ENCODE data around the gene PIR. TPM values are rescaled to one million over a fixed set of nuclear protein-coding genes. Genes with fewer than 3 reads are reported as not detected.
A peak's percentile ranks its signal among the peaks of the same experiment; 100 is the strongest.

The PIR gene
- total RNA-seq, 1 donor from 2014 or later: 45.0 TPM

DNA sequence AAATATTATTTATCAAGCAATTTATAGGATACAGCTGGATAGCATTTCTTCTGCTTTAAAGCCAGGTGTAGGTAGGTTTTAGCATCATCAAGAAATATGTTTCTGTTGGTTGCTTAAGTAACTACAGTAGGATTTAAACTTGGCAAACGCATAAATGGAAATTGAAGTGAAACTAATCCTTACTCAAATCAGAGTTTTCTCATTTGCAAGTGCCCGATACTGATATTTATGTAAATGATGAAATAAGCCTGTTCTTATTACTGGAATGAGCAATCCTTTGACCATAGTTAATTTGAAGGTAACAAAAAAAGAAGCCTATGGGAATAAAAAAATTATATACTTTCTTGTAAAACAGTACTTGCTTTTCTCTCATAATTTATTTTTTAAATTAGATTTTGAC lies 134.6 kb downstream of the PIR start:
- Histone ChIP-seq H3K9ac (no peak overlapping the region), H3K79me2 (ENCODE audit: low read depth) (no peaks in the 10 kb centered on the region), H3K9me3 (ENCODE audit: low read depth) (no peaks in the 10 kb centered on the region), H3K4me3 (no peak overlapping the region), H3F3A (ENCODE audit: low read depth) (no peaks in the 10 kb centered on the region), H3K27ac (no peak overlapping the region), H2AFZ (replicated peaks) (no peak overlapping the region), H3K4me1 (no peaks in the 10 kb centered on the region), H3K27me3 (no peaks in the 10 kb centered on the region), H3K36me3 (no peaks in the 10 kb centered on the region), H4K20me1 (ENCODE audit: low read depth) (no peaks in the 10 kb centered on the region), H3K4me2 (no peak overlapping the region)
- peaks cover 2% of the 10 kb centered on the region for H3K36me3 Mint-ChIP-seq
- no peak overlapping the region for H3K27ac Mint-ChIP-seq
- H3K4me3 Mint-ChIP-seq: no peak overlapping the region
- DNase-seq (ENCODE audit: low spot score): no peak
- H3K4me1 Mint-ChIP-seq: no peaks in the 10 kb centered on the region
- H3K9me3 Mint-ChIP-seq: peaks cover 2% of the 10 kb centered on the region
- H3K27me3 Mint-ChIP-seq (ENCODE audit: insufficient read depth, low read depth): no peaks in the 10 kb centered on the region
- no peak for TF ChIP-seq EZH2phosphoT487 (IDR thresholded peaks at IDR 0.05)
- no peak for TF ChIP-seq EZH2 (IDR thresholded peaks at IDR 0.05)
- TF ChIP-seq, protein P1, sequence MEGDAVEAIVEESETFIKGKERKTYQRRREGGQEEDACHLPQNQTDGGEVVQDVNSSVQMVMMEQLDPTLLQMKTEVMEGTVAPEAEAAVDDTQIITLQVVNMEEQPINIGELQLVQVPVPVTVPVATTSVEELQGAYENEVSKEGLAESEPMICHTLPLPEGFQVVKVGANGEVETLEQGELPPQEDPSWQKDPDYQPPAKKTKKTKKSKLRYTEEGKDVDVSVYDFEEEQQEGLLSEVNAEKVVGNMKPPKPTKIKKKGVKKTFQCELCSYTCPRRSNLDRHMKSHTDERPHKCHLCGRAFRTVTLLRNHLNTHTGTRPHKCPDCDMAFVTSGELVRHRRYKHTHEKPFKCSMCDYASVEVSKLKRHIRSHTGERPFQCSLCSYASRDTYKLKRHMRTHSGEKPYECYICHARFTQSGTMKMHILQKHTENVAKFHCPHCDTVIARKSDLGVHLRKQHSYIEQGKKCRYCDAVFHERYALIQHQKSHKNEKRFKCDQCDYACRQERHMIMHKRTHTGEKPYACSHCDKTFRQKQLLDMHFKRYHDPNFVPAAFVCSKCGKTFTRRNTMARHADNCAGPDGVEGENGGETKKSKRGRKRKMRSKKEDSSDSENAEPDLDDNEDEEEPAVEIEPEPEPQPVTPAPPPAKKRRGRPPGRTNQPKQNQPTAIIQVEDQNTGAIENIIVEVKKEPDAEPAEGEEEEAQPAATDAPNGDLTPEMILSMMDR (IDR thresholded peaks at IDR 0.05): no peak

DNA sequence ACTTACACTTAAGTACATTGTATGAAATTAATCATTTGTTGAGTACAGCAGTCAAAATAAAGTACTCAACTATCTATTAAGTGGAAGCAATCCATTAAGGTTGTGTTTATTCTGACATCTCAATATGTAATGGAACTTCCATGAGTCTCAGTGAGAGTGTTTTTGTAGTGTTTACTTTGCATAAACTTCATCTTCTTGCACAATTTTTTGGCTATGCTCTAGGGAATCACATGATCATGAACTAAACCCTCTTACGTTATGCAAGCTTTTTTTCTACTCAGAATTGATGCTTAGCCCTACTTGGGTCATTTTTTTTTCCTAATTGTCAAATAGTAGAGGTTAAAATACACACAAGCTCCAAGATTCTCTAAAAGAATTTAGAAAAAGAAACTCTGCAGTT lies 136.7 kb downstream of the PIR start:
- H3K4me1 Mint-ChIP-seq: no peaks in the 10 kb centered on the region
- H3K4me2 ChIP-seq: no peak overlapping the region
- H3K4me3 Mint-ChIP-seq: no peak overlapping the region
- H2AFZ ChIP-seq (replicated peaks): no peak overlapping the region
- TF ChIP-seq EZH2 (IDR thresholded peaks at IDR 0.05) (no peak), EZH2phosphoT487 (IDR thresholded peaks at IDR 0.05) (no peak)
- TF ChIP-seq, protein P1 (IDR thresholded peaks at IDR 0.05): no peak
- no peaks in the 10 kb centered on the region for H3K9me3 ChIP-seq (ENCODE audit: low read depth)
- no peaks in the 10 kb centered on the region for H4K20me1 ChIP-seq (ENCODE audit: low read depth)
- DNase-seq (ENCODE audit: low spot score): no peak
- no peaks in the 10 kb centered on the region for H3K4me1 ChIP-seq
- peaks cover 2% of the 10 kb centered on the region for H3K36me3 Mint-ChIP-seq
- H3K27me3 Mint-ChIP-seq (ENCODE audit: insufficient read depth, low read depth): no peaks in the 10 kb centered on the region
- H3K9me3 Mint-ChIP-seq: peaks cover 2% of the 10 kb centered on the region
- H3K9ac ChIP-seq: no peak overlapping the region
- H3K36me3 ChIP-seq: no peaks in the 10 kb centered on the region
- H3K27ac ChIP-seq: no peak overlapping the region
- no peak overlapping the region for H3K27ac Mint-ChIP-seq
- H3K4me3 ChIP-seq: no peak overlapping the region
- H3K79me2 ChIP-seq (ENCODE audit: low read depth): no peaks in the 10 kb centered on the region
- H3K27me3 ChIP-seq: no peaks in the 10 kb centered on the region
- H3F3A ChIP-seq (ENCODE audit: low read depth): no peaks in the 10 kb centered on the region

DNA sequence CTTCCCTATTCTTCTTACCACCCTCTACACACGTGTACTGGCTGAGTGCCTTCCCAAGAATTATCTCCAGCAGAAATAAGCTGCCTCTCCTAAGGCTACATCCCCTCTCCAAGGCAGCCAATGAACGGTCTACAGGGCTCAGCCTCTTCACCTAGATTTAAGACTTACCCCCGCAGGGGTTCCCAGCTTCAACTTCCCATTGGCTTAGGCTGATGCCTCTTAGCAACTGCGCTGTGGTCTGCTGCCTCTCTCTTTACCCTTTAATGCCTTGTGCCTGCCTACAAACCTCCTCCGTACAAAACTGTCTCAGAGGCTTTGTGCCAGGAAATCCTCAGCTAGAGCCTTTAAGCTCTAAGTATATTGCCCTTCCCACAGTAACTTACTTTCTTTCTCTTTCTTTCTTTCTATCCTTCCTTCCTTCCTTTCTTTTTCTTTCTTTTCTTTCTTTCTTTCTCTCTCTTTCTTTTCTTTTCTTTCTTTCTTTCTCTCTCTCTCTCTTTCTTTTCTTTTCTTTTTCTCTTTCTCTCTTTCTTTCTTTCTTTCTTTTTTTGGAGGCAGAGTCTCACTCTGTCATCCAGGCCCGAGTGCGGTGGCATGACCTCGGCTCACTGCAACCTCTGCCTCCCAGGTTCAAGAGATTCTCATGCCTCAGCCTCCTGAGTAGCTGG lies 142.7 kb downstream of the PIR start:
- Histone ChIP-seq H2AFZ (replicated peaks) (peak overlapping the region; percentile 19), H4K20me1 (ENCODE audit: low read depth) (no peaks in the 10 kb centered on the region), H3K4me2 (no peak overlapping the region), H3F3A (ENCODE audit: low read depth) (no peaks in the 10 kb centered on the region), H3K4me3 (no peak overlapping the region), H3K79me2 (ENCODE audit: low read depth) (no peaks in the 10 kb centered on the region), H3K9me3 (ENCODE audit: low read depth) (no peaks in the 10 kb centered on the region), H3K9ac (no peak overlapping the region), H3K4me1 (peaks cover 7% of the 10 kb centered on the region), H3K27me3 (peaks cover 24% of the 10 kb centered on the region), H3K27ac (no peak overlapping the region), H3K36me3 (no peaks in the 10 kb centered on the region)
- H3K4me3 Mint-ChIP-seq: no peak overlapping the region
- peaks cover 2% of the 10 kb centered on the region for H3K9me3 Mint-ChIP-seq
- H3K27me3 Mint-ChIP-seq (ENCODE audit: insufficient read depth, low read depth): peaks cover 2% of the 10 kb centered on the region
- DNase-seq (ENCODE audit: low spot score): peak; percentile 75
- H3K36me3 Mint-ChIP-seq: peaks cover 2% of the 10 kb centered on the region
- TF ChIP-seq, protein P1 (IDR thresholded peaks at IDR 0.05): no peak
- no peak for TF ChIP-seq EZH2 (IDR thresholded peaks at IDR 0.05)
- no peak for TF ChIP-seq EZH2phosphoT487 (IDR thresholded peaks at IDR 0.05)
- H3K27ac Mint-ChIP-seq: no peak overlapping the region
- H3K4me1 Mint-ChIP-seq: peaks cover 22% of the 10 kb centered on the region
